Prostate gland (tissue), 2 donors: ENCODE results near the gene RAB5IF.

Experiments used
- CTCF ChIP-seq, 4 experiments: fragments of 200-600 bp in 2 of 4; fragments of 450-650 bp in 2 of 4; sonication (generic) in 2 of 4; IDR thresholded peaks; 1 replicate in 3 of 4; 2 replicates in 1 of 4; pipeline ENCODE4 v1.5.1; 2016 to 2019; ENCODE audit warnings: antibody characterized with exemption in 4 of 4, mild to moderate bottlenecking in 2 of 4, moderate library complexity in 2 of 4
- POLR2A ChIP-seq: fragments of 450-650 bp; IDR thresholded peaks from one replicate; pipeline ENCODE4 v1.6.1; 2016; ENCODE audit warnings: antibody characterized with exemption, mild to moderate bottlenecking
- POLR2AphosphoS5 ChIP-seq: sonication (generic); formaldehyde crosslinking; IDR thresholded peaks from one replicate; pipeline ENCODE4 v1.6.1; 2017; ENCODE audit warnings: antibody characterized with exemption

DNA sequence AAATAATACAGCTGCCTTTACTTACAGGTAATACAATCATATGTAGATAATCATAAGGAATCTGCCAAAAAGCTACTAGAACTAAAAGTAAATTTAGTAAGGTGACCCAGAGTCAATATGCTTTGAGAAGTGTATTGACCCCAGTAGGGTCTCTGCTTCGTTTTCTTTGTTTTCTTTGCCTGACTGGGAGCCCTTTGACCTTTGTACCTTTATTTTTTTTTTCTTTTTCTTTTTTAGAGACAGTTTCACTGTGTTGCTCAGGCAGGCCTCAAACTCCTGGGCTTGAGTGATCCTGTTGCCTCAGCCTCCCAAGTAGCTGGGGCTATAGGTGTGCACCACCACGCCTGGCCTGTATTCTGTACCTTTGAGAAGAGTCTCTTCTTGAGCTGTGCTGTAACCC lies 17.9 kb downstream of the RAB5IF start:
- TF ChIP-seq CTCF (IDR thresholded peaks at IDR 0.05) (no peak), POLR2AphosphoS5 (no peak), POLR2A (no peak)
